DND-41 (cell line): ENCODE data around the gene MRPL36.

Experiments
- CTCF ChIP-seq: IDR thresholded peaks from 2 replicates; pipeline ENCODE4 v1.5.1; 2012; ENCODE audit warnings: borderline replicate concordance, low read length, moderate library complexity, mild to moderate bottlenecking; ENCODE audit not compliant: poor library complexity, severe bottlenecking; ENCODE audit errors: extremely low read depth
- EZH2 ChIP-seq: IDR thresholded peaks from 3 replicates; pipeline ENCODE4 v1.6.1; 2012; ENCODE audit warnings: borderline replicate concordance, low read depth, mild to moderate bottlenecking, moderate library complexity, low read length, inconsistent platforms; ENCODE audit not compliant: severe bottlenecking

GRCh38 chr5:1799602-1800471 lies at the start of gene MRPL36:
- TF ChIP-seq CTCF (no peak), EZH2 (no peak)
